Breast epithelium (tissue), 4 donors: ENCODE data around the gene DCLK1. TPM values are rescaled to one million over a fixed set of nuclear protein-coding genes. Genes with fewer than 3 reads are reported as not detected.

Experiments
- DNase-seq, 2 donors: peaks; one replicate each; pipeline ENCODE4 v3.0.0-alpha.2; 2019; ENCODE audit warnings: low spot score in 2 of 2
- H3K27ac ChIP-seq, 2 donors: fragments of 200-600 bp; sonication (generic) in 1 of 2; one replicate each; pipeline ENCODE4 v1.5.1; 2016 to 2019; ENCODE audit warnings: mild to moderate bottlenecking in 1 of 2
- H3K27me3 ChIP-seq, 2 donors: fragments of 200-600 bp; sonication (generic) in 1 of 2; one replicate each; pipeline versions ENCODE4 v1.5.1 to v1.6.0; 2017 to 2019; ENCODE audit warnings: control low read depth in 1 of 2, mild to moderate bottlenecking in 1 of 2
- H3K36me3 ChIP-seq: fragments of 200-600 bp; one replicate; pipeline ENCODE4 v1.5.1; 2019
- H3K4me1 ChIP-seq, 2 donors: fragments of 200-600 bp; sonication (generic); one replicate each; pipeline ENCODE4 v1.5.1; 2016 to 2019; ENCODE audit warnings: control low read depth in 1 of 2
- H3K4me3 ChIP-seq, 3 donors: fragments of 200-600 bp; sonication (generic); 1 replicate in 2 of 3; 2 replicates in 1 of 3; pipeline ENCODE4 v1.5.1; 2016 to 2019; ENCODE audit warnings: mild to moderate bottlenecking in 3 of 3, moderate library complexity in 2 of 3
- H3K9me3 ChIP-seq, 2 donors: fragments of 200-600 bp; sonication (generic) in 1 of 2; one replicate each; pipeline ENCODE4 v1.5.1; 2016 to 2019; ENCODE audit warnings: control low read depth in 1 of 2
- POLR2A ChIP-seq: fragments of 450-650 bp; IDR thresholded peaks from one replicate; pipeline ENCODE4 v1.6.1; 2016; ENCODE audit warnings: antibody characterized with exemption, mild to moderate bottlenecking, moderate library complexity
- POLR2AphosphoS5 ChIP-seq, 3 donors: sonication (generic); formaldehyde crosslinking; IDR thresholded peaks; one replicate each; pipeline ENCODE4 v1.6.1; 2017; ENCODE audit warnings: antibody characterized with exemption in 3 of 3
- intact Hi-C: fragments of 100-400 bp; cut with DNase I; formaldehyde crosslinking; loops from one replicate; pipeline ENCODE4 v1.15.1; 2023; ENCODE audit warnings: low total_unique reads
- total RNA-seq, 3 donors: library from RNA; depleted of rRNA; stranded (reverse); fragments of >200 nt; gene quantifications; one replicate each; pipeline ENCODE4 v1.1.0, GENCODE V29; 2016
- TF ChIP-seq, protein P1 (sequence below), 3 donors: fragments of 450-650 bp; IDR thresholded peaks; one replicate each; pipeline ENCODE4 v1.5.1; 2016 to 2017; ENCODE audit warnings: antibody characterized with exemption in 3 of 3, mild to moderate bottlenecking in 3 of 3, moderate library complexity in 3 of 3

DCLK1 gene
- total RNA-seq, 3 donors from 2014 or later: 21.2 to 158 (median 28.2) TPM

DNA sequence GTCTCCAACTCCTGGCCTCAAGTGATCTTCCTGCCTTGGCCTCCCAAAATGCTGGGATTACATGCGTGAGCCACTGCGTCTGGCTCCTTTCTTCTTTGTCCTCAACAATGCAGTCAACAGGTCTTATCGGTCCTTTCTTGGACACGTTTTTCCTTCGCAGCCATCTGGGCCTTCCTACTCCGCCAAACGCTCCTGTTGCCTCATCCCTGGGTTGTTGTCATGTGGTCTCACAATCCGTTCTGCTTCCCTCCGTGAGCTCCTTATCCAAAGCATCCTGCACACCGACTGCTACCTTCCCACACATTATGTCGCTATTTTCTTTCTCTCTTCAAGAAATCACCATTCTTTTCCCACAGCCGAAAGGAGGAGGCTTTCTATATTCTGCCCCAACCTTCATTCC lies 306.8 kb downstream of the DCLK1 start:
- H3K27me3 ChIP-seq: no peaks in the 10 kb centered on the region
- no peaks in the 10 kb centered on the region for H3K4me1 ChIP-seq
- H3K36me3 ChIP-seq: no peaks in the 10 kb centered on the region
- TF ChIP-seq, protein P1, sequence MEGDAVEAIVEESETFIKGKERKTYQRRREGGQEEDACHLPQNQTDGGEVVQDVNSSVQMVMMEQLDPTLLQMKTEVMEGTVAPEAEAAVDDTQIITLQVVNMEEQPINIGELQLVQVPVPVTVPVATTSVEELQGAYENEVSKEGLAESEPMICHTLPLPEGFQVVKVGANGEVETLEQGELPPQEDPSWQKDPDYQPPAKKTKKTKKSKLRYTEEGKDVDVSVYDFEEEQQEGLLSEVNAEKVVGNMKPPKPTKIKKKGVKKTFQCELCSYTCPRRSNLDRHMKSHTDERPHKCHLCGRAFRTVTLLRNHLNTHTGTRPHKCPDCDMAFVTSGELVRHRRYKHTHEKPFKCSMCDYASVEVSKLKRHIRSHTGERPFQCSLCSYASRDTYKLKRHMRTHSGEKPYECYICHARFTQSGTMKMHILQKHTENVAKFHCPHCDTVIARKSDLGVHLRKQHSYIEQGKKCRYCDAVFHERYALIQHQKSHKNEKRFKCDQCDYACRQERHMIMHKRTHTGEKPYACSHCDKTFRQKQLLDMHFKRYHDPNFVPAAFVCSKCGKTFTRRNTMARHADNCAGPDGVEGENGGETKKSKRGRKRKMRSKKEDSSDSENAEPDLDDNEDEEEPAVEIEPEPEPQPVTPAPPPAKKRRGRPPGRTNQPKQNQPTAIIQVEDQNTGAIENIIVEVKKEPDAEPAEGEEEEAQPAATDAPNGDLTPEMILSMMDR (IDR thresholded peaks at IDR 0.05): no peak
- TF ChIP-seq POLR2AphosphoS5 (IDR thresholded peaks at IDR 0.05) (no peak), POLR2A (no peak)
- no peak overlapping the region for H3K27ac ChIP-seq
- DNase-seq: no peak
- intact Hi-C loops: no loop called here
- no peaks in the 10 kb centered on the region for H3K9me3 ChIP-seq
- no peak overlapping the region for H3K4me3 ChIP-seq

DNA sequence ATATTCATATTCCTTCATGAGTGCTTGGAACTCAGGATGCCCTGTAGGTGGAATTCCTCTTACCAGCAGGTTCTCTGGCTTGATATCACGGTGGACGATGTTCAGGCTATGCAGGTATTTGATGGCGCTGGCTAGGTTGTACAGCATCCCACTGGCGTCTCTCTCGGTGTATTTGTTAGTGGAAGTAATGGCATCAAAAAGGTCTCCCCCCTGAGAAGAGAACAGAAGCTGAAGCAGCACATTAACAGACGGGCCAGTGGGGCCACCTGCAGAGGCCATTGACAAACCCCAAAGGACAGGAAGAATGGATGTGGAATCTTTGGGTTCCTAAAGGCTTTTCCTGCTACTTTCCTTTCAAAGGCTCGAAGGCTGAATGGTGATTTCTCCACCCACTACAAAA lies 308.5 kb downstream of the DCLK1 start:
- Histone ChIP-seq H3K27ac (peak overlapping the region in 1 of 2 donors; percentile 12), H3K27me3 (no peaks in the 10 kb centered on the region), H3K4me1 (no peaks in the 10 kb centered on the region), H3K36me3 (no peaks in the 10 kb centered on the region), H3K9me3 (no peaks in the 10 kb centered on the region), H3K4me3 (no peak overlapping the region)
- no peak for TF ChIP-seq POLR2AphosphoS5 (IDR thresholded peaks at IDR 0.05)
- TF ChIP-seq, protein P1 (IDR thresholded peaks at IDR 0.05): no peak
- TF ChIP-seq POLR2A: no peak
- intact Hi-C loops: no loop called here
- no peak for DNase-seq

DNA sequence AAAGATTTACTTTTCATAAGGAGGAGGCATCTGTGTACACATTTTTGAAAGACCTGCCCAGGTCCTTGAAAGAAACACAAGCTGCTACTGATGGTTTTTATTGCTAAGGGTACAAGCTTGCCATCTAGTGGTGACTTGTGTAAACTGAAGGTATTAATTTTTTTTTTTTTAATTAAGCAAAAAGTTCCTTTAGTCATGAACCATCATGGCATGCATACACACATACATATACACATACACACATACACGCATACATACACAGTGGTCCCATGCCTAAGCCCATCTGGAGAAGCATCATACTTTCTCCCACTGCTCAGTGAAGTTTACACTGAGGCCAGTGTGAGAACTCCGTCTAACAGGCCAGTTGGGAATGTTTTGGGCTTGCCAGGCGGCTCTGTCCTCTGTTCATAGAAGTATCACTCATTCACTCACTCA lies 312.5 kb downstream of the DCLK1 start:
- Histone ChIP-seq H3K9me3 (no peaks in the 10 kb centered on the region), H3K36me3 (no peaks in the 10 kb centered on the region), H3K27ac (peak overlapping the region in 1 of 2 donors; percentile 26), H3K4me3 (no peak overlapping the region), H3K4me1 (no peaks in the 10 kb centered on the region), H3K27me3 (no peaks in the 10 kb centered on the region)
- intact Hi-C loops: no loop called here
- no peak for DNase-seq
- no peak for TF ChIP-seq POLR2AphosphoS5 (IDR thresholded peaks at IDR 0.05)
- TF ChIP-seq, protein P1 (IDR thresholded peaks at IDR 0.05): peak; percentile 35 to 62 (median 50)
- TF ChIP-seq POLR2A: no peak

DNA sequence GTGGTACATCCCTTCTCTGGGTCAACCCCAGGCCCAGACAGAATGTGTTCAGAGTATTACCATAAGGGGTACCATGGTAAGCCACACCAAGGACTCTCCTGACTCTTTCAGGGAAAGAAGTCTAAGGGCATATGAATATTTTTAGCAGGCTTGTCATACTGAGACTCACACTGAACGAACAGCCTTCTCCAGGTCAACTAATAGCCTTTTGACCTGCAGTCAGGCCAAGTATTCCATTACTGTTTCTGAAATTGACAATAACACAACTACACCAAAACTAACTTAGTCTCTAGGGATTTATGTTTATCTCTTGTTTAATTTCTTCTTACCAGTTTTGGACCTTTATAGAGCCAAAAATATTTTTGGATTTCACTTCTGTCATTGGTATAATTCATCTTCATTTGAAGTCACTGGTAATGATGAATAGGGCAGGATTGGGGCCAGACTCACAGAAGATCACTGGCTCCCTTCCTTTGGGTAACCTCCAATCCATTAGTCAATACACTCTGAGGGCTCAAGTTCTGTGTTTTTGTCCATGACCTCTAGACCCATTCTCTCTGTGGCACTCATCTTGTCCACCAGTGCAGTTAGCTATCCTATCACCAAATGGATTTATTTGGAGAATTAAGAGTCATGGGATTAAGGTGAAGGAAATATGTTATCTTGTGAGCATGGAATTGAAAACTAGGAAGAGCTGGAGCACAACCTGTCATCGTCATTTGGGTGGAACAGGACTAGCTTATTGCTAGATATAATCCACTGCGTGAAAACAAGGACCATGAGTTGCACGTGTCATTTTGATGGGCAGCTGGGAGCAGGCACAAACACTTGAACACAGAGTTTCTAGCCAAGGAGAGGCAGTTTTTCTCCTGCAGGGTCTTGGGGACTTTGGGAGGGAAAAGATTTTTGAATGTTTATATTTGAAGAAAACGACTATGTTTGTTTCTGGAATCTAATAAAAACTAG lies 313.3 kb downstream of the DCLK1 start:
- no peak overlapping the region for H3K4me3 ChIP-seq
- H3K4me1 ChIP-seq: no peaks in the 10 kb centered on the region
- intact Hi-C loops: no loop called here
- no peaks in the 10 kb centered on the region for H3K9me3 ChIP-seq
- no peak for DNase-seq
- no peaks in the 10 kb centered on the region for H3K36me3 ChIP-seq
- no peaks in the 10 kb centered on the region for H3K27me3 ChIP-seq
- TF ChIP-seq, protein P1 (IDR thresholded peaks at IDR 0.05): no peak
- TF ChIP-seq POLR2A: no peak
- TF ChIP-seq POLR2AphosphoS5 (IDR thresholded peaks at IDR 0.05): peak in 1 of 3 donors; percentile 82
- no peak overlapping the region for H3K27ac ChIP-seq

DNA sequence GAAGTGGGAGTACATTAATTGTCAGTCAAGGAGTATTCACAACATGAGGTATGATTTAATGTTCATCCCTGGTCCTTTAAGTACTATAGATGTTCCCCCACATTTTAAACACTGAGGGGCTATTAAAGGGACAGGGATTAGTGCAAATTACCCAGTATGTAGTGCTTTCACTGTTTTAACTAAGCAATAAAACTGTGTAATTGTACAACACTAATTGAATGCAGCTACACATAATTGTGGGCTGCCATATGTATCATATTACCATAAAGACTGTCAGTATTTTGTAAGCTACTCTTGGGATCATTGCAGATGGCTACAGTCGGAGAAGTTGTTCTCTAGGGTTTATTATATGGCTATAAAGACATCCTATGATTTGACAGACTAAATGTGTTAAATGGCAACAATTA lies 316.6 kb downstream of the DCLK1 start:
- no peak for DNase-seq
- no peak for TF ChIP-seq POLR2AphosphoS5 (IDR thresholded peaks at IDR 0.05)
- no peak for TF ChIP-seq POLR2A
- TF ChIP-seq, protein P1 (IDR thresholded peaks at IDR 0.05): no peak
- no peaks in the 10 kb centered on the region for H3K36me3 ChIP-seq
- H3K4me3 ChIP-seq: no peak overlapping the region
- no peaks in the 10 kb centered on the region for H3K9me3 ChIP-seq
- H3K27ac ChIP-seq: no peak overlapping the region
- no peaks in the 10 kb centered on the region for H3K27me3 ChIP-seq
- intact Hi-C loops: no loop called here
- H3K4me1 ChIP-seq: no peaks in the 10 kb centered on the region
